A172 (cell line): ENCODE results near the gene DIDO1. TPM values are rescaled to one million over a fixed set of nuclear protein-coding genes. Genes with fewer than 3 reads are reported as not detected.

Experiments
- DNase-seq: peaks from one replicate; pipeline ENCODE4 v3.0.0-alpha.2; 2015; ENCODE audit warnings: low spot score
- total RNA-seq: library from RNA; depleted of rRNA; stranded (reverse); fragments of >200 nt; shearing (Covaris generic); gene quantifications from 2 replicates; pipeline ENCODE4 v1.2.3, GENCODE V29; 2014; rRNA removed

Gene DIDO1
- total RNA-seq, 1 experiment from 2014 or later = 33.8 TPM

GRCh38 chr20:62835931-62836861, 90.1 kb downstream of the DIDO1 start:
- DNase-seq = no peak

- DNase-seq = no peak
Measured at GRCh38 chr20:62834967-62835730, 91.2 kb downstream of the DIDO1 start.

- no peak for DNase-seq
Measured at GRCh38 chr20:62832951-62833391, 93.3 kb downstream of the DIDO1 start.

DNA sequence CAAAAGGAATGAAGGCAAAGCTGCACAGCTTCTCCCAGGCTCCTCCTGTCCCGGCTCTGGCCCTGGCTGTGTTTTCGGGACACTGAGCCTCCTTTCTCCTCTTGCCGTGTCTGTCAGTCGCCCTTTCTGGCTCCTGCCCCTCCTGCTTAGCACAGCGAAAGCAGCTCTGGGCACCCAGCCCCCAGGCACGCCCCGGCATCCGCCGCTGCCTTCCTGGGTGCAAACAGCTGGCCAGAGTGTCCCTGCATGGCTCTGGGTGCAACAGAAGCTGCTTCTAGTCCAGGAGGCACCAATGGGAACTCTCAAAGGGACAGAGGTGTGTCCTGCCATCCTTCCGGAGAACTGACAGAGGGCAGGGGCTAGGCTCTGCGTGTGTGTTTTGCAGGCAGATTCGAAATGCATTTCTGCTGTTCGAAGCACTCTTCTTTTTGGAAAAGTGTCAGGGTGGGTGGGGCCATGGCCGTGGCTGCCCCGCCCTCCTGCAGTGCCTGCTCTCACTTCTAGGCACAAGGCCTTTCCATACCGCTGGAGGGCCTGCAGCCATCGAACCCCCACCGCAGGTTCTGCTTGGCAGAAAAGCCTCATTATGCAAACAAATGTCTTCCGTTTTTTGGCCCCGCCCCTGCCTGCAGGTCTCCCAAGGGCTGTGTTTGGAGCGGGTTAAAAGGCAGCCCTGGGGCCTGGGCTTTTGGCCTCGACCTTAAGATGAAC, 93.9 kb downstream of the DIDO1 start:
- no peak for DNase-seq

- no peak for DNase-seq
Measured at GRCh38 chr20:62831854-62832211, 94.5 kb downstream of the DIDO1 start.

DNA sequence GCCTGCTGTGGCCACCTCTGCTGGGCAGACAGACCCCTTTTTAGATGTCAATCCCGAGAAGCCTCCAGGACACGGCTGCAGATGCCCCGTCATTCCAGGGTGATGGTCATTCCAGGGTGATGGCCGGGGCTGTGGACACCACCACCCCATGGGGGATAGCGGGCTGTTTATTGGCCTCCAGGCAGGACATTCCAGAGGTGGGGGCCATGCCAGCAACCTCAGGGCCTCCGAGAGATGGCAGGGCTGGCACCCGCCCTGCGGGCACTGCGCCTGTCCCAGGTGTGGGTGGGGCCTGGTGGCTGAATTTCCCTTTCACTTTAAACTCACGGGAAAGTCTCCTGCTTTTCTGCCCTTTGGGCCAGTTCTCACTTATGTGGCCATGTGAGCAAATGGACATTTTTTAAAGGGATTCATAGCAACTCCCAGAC, 94.9 kb downstream of the DIDO1 start:
- DNase-seq = peak; percentile 59

DNA sequence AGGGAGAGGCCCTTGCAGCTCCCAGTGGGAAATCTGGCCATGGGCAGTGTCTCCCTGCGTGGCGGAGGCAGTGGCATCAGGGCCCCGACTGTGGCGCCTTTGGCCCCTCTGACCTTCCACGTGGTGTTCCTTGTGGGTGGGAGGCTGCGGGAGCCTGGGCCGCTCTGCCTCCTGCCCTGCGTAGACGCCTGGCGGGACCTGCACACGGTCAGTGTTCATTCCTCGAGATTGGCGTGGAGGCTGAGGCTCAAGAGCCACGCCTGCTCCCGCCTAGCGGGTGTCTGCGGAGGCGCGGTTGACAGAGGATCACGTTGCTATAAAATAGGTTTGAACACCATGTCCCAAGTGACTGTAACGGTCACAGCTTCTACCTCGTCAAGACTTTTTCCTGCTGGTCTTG, 95.5 kb downstream of the DIDO1 start:
- no peak for DNase-seq

- no peak for DNase-seq
Measured at GRCh38 chr20:62830251-62830650, 96.1 kb downstream of the DIDO1 start.

DNA sequence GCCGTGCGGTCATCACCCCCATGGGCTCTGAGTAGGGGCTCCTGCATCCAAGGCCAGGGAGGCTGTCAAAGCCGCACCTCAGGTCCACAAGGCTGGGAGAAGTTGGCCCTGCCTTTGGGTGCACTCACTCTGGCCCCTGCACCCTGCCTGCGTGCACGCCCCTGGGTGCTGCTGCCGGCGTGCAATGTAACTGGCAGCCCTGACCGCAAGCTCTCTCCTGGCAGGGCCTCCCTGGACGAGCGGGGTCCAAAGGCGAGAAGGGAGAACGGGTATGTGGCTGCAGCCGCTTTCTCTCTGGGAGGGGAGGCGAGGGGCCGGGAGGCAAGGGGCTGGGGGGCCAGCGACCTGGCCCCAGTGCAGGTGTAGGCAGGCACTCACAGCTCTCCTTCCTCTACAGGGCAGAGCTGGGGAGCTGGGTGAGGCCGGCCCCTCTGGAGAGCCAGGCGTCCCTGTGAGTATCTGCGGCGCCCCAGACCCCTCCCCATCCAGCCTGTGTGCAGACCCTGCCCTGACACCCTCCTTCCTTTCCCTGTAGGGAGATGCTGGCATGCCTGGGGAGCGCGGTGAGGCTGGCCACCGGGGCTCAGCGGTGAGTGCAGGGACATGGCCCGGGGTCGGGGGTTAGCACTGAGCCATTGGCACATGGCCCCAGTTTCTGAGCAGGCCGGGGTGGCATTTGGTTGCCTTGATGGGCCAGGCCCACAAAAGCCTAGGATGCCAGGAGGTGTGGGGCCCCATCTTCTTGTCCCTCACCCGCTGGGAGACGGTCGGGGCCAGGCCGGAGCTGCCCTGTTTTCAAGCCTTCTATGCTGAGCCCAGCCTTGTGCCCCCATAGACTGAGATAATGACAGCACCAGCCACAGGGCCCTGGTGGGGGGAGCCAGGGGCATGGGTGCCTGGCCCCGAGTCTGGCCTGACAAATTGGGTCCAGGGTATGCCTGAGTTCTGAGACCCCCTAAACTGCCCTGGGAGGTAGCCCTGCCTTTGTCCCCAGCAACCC, 96.8 kb downstream of the DIDO1 start:
- no peak for DNase-seq

- no peak for DNase-seq
Measured at GRCh38 chr20:62828511-62829230, 97.6 kb downstream of the DIDO1 start.

DNA sequence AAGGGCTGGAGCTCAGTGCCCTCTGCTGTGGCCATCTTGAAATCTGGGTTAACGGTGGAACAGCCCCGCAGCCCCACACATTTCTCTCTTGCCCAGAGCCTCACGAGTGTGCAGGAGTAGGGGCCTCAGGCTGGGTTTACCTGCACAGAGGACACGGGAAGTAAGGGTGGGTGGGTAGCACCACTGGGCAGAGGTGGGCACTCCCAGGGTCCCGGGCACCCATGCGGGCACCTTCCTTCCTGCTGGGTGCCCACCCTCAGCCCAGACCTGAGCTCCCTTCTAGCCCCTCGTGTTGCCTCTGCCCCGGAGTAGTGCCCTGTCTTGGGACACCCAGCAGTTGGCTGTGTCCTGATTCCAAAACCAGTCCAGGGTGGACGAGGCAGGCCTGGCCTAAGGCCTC, 98.3 kb downstream of the DIDO1 start:
- no peak for DNase-seq

Other genes with a start within 250 kb of the DIDO1 start
- gene NTSR1, start 217.7 kb downstream of the DIDO1 start, total RNA-seq = 8.3 and 9.0 TPM in 2 replicates
- 60.5 and 63.2 TPM in 2 replicates for gene MRGBP, start 130.0 kb downstream of the DIDO1 start, total RNA-seq
- gene OGFR, start 121.7 kb downstream of the DIDO1 start, total RNA-seq = 66.0 and 90.7 TPM in 2 replicates
- gene COL9A3, start 109.5 kb downstream of the DIDO1 start, total RNA-seq = 1.9 and 2.8 TPM in 2 replicates
- gene TCFL5, start 64.7 kb downstream of the DIDO1 start, total RNA-seq = 23.7 and 24.1 TPM in 2 replicates
- 25.8 and 28.9 TPM in 2 replicates for gene GID8, start 11.6 kb upstream of the DIDO1 start, total RNA-seq
- not detected in 2 replicates for gene SLC17A9, start 26.2 kb upstream of the DIDO1 start, total RNA-seq
- not detected in 2 replicates for gene BHLHE23, start 80.5 kb upstream of the DIDO1 start, total RNA-seq